SK-N-SH (cell line): ENCODE results near the gene MCF2L. TPM values are rescaled to one million over a fixed set of nuclear protein-coding genes. Genes with fewer than 3 reads are reported as not detected.

Experiments
- CTCF ChIA-PET: fragments of 300-600, 350-600 bp; formaldehyde crosslinking; extraction: SDS; loops from one replicate; lab custom pipeline; 2021; lab: Yijun Ruan, JAX
- POLR2A ChIA-PET: fragments of 350-600 bp; sonication (Branson Sonifier 250); formaldehyde crosslinking; extraction: SDS; loops from one replicate; lab custom pipeline; 2020; ENCODE audit warnings: antibody characterized with exemption, inconsistent platforms; lab: Yijun Ruan, JAX
- DNase-seq: peaks from one replicate; pipeline ENCODE4 v3.0.0; 2012
- H2AFZ ChIP-seq: fragments of 200-600 bp; sonication (generic); 2 replicates; pipeline ENCODE4 v1.8.1; 2016; ENCODE audit warnings: antibody characterized with exemption, mild to moderate bottlenecking, low read depth
- H3F3A ChIP-seq: fragments of 200-600 bp; sonication (generic); replicated peaks from 2 replicates; pipeline ENCODE3; 2016; ENCODE audit warnings: antibody characterized with exemption, mild to moderate bottlenecking; ENCODE audit not compliant: insufficient read depth
- H3K27ac ChIP-seq, 2 experiments: fragments of 200-500 bp in 1 of 2; fragments of 200-600 bp in 1 of 2; sonication (Bioruptor generic) in 1 of 2; sonication (generic), shearing (Covaris generic) in 1 of 2; 2 replicates each; pipeline versions ENCODE4 v1.5.1 to v1.6.1; 2014 to 2016; ENCODE audit warnings: low read depth in 2 of 2, inconsistent platforms in 1 of 2, low read length in 1 of 2, mild to moderate bottlenecking in 1 of 2, mixed read lengths in 1 of 2
- H3K27me3 ChIP-seq: fragments of 200-600 bp; sonication (generic), shearing (Covaris generic); 2 replicates; pipeline ENCODE4 v1.6.1; 2016; ENCODE audit warnings: mixed run types; ENCODE audit not compliant: insufficient read depth
- H3K36me3 ChIP-seq, 2 experiments: fragments of 200-500 bp in 1 of 2; fragments of 200-600 bp in 1 of 2; sonication (Bioruptor generic) in 1 of 2; sonication (generic) in 1 of 2; replicated peaks in 1 of 2; 2 replicates each; pipeline versions ENCODE3 to v1.5.1; 2014 to 2016; ENCODE audit warnings: low read length in 1 of 2, mild to moderate bottlenecking in 1 of 2; ENCODE audit not compliant: insufficient read depth in 2 of 2, control insufficient read depth in 1 of 2
- H3K4me1 ChIP-seq, 2 experiments: fragments of 200-500 bp in 1 of 2; fragments of 200-600 bp in 1 of 2; sonication (Bioruptor generic) in 1 of 2; sonication (generic), shearing (Covaris generic) in 1 of 2; 2 replicates each; pipeline versions ENCODE4 v1.5.1 to v1.6.1; 2014 to 2016; ENCODE audit warnings: low read depth in 1 of 2, low read length in 1 of 2, mixed run types in 1 of 2; ENCODE audit not compliant: insufficient read depth in 2 of 2, control insufficient read depth in 1 of 2
- H3K4me2 ChIP-seq: fragments of 200-600 bp; sonication (generic), shearing (Covaris generic); 2 replicates; pipeline ENCODE4 v1.6.1; 2017; ENCODE audit warnings: mixed run types
- H3K4me3 ChIP-seq, 2 experiments: fragments of 200-500 bp in 1 of 2; fragments of 200-600 bp in 1 of 2; sonication (Bioruptor generic) in 1 of 2; sonication (generic), shearing (Covaris generic) in 1 of 2; 2 replicates each; pipeline versions ENCODE4 v1.5.1 to v1.8.1; 2014 to 2016; ENCODE audit warnings: low read depth in 2 of 2, inconsistent platforms in 1 of 2, low read length in 1 of 2, mild to moderate bottlenecking in 1 of 2, mixed read lengths in 1 of 2, moderate library complexity in 1 of 2
- H3K79me2 ChIP-seq: fragments of 200-600 bp; sonication (generic); 2 replicates; pipeline ENCODE4 v1.8.1; 2017; ENCODE audit warnings: mild to moderate bottlenecking; ENCODE audit not compliant: insufficient read depth
- H3K9ac ChIP-seq: fragments of 200-600 bp; sonication (generic); 2 replicates; pipeline ENCODE4 v1.6.1; 2017; ENCODE audit warnings: mixed run types
- H3K9me2 ChIP-seq: fragments of 200-600 bp; sonication (generic); 2 replicates; pipeline ENCODE4 v1.6.1; 2017; ENCODE audit warnings: mixed run types
- H3K9me3 ChIP-seq: fragments of 200-600 bp; sonication (generic); 2 replicates; pipeline ENCODE4 v1.6.1; 2017; ENCODE audit warnings: mixed run types, mild to moderate bottlenecking, moderate library complexity
- H4K20me1 ChIP-seq: fragments of 200-600 bp; sonication (generic); 2 replicates; pipeline ENCODE4 v1.6.1; 2017; ENCODE audit warnings: mild to moderate bottlenecking, mixed run types; ENCODE audit not compliant: insufficient read depth
- CHD2 ChIP-seq: fragments of 150-350 bp; IDR thresholded peaks from 2 replicates; pipeline ENCODE4 v1.6.1; 2018; ENCODE audit warnings: low read length; ENCODE audit not compliant: partially characterized antibody
- CTCF ChIP-seq: fragments of 200-600 bp; sonication (generic); IDR thresholded peaks from 2 replicates; pipeline ENCODE4 v1.6.1; 2017; ENCODE audit warnings: antibody characterized with exemption, mild to moderate bottlenecking, moderate library complexity
- ELF1 ChIP-seq: IDR thresholded peaks from 2 replicates; pipeline ENCODE4 v1.4.0; 2012
- EP300 ChIP-seq, 2 experiments: IDR thresholded peaks; 2 replicates each; pipeline versions ENCODE4 v1.4.0 to v1.6.1; 2012; ENCODE audit warnings: borderline replicate concordance in 1 of 2, low read depth in 1 of 2, low read length in 1 of 2
- FOXJ3 ChIP-seq: sonication (generic); formaldehyde crosslinking; IDR thresholded peaks from 2 replicates; pipeline ENCODE4 v1.5.1; 2020; ENCODE audit warnings: mild to moderate bottlenecking, missing genetic modification reagents
- MEF2A ChIP-seq: IDR thresholded peaks from 2 replicates; pipeline ENCODE4 v1.4.0; 2012; ENCODE audit warnings: low read depth, borderline replicate concordance
- NFIC ChIP-seq: IDR thresholded peaks from 2 replicates; pipeline ENCODE4 v1.4.0; 2012; ENCODE audit warnings: borderline replicate concordance
- NRF1 ChIP-seq: IDR thresholded peaks from 2 replicates; pipeline ENCODE4 v1.6.1; 2012; ENCODE audit warnings: low read depth, mild to moderate bottlenecking, low read length
- RCOR1 ChIP-seq: fragments of 150-350 bp; IDR thresholded peaks from 2 replicates; pipeline ENCODE4 v1.6.1; 2017; ENCODE audit warnings: antibody characterized with exemption, low read length
- RFX5 ChIP-seq: IDR thresholded peaks from 2 replicates; pipeline ENCODE4 v1.6.1; 2012; ENCODE audit warnings: mild to moderate bottlenecking, improper control_type of control experiment, low read length
- SIN3A ChIP-seq: IDR thresholded peaks from 2 replicates; pipeline ENCODE4 v1.6.1; 2012; ENCODE audit warnings: low read depth, mild to moderate bottlenecking, low read length, moderate library complexity, borderline replicate concordance
- TCF12 ChIP-seq: IDR thresholded peaks from 2 replicates; pipeline ENCODE4 v1.4.0; 2012
- TEAD4 ChIP-seq: IDR thresholded peaks from 2 replicates; pipeline ENCODE4 v1.4.0; 2012; ENCODE audit warnings: mild to moderate bottlenecking, borderline replicate concordance; ENCODE audit not compliant: insufficient read depth
- USF2 ChIP-seq: fragments of 150-350 bp; IDR thresholded peaks from 2 replicates; pipeline ENCODE4 v1.6.1; 2017; ENCODE audit warnings: antibody characterized with exemption, low read length, low read depth, borderline replicate concordance
- YY1 ChIP-seq: IDR thresholded peaks from 2 replicates; pipeline ENCODE4 v1.4.0; 2012; ENCODE audit warnings: low read depth, mild to moderate bottlenecking
- WGBS: methylation state at CpG from one replicate; pipeline ENCODE4 v1.1.6; 2017; ENCODE audit warnings: low lambda C conversion rate; 5-methylcytosine and 5-hydroxymethylcytosine counted together
- polyA plus RNA-seq, 3 experiments: library from polyadenylated mRNA; depleted of rRNA; stranded (reverse); fragments of >200 nt; gene quantifications; 2 replicates each; pipeline ENCODE4 v1.2.3, GENCODE V29; 2012
- TF ChIP-seq, protein P1 (sequence below): fragments of 150-350 bp; IDR thresholded peaks from 2 replicates; pipeline ENCODE4 v1.6.1; 2016; ENCODE audit warnings: mild to moderate bottlenecking, low read depth, low read length

Gene MCF2L
- polyA plus RNA-seq, 1 of the 3 experiments (the other 2 are of a cell fraction): 0.56 TPM

- CTCF ChIA-PET: no interaction called here
- Histone ChIP-seq H3F3A (no peaks in the 10 kb centered on the region), H3K79me2 (no peaks in the 10 kb centered on the region), H4K20me1 (no peaks in the 10 kb centered on the region), H3K4me1 (peaks cover 0 to 24% of the 10 kb centered on the region in 2 experiments; a peak in 1 of 4 replicates), H3K9me2 (no peaks in the 10 kb centered on the region), H3K27ac (no peak overlapping the region), H3K36me3 (no peaks in the 10 kb centered on the region), H3K4me2 (no peak overlapping the region), H3K4me3 (no peak overlapping the region), H3K9me3 (no peaks in the 10 kb centered on the region), H3K27me3 (no peaks in the 10 kb centered on the region), H3K9ac (no peak overlapping the region), H2AFZ (no peak overlapping the region)
- TF ChIP-seq NFIC (no peak), NRF1 (no peak), USF2 (no peak)
- DNase-seq: no peak
- 67% methylated on average over 10 of the region's 16 CpGs for WGBS
- POLR2A ChIA-PET: no interaction called here
Measured at GRCh38 chr13:113119166-113119821, 150.3 kb downstream of the MCF2L start.

- Histone ChIP-seq H3K4me3 (no peak overlapping the region), H3K4me2 (no peak overlapping the region), H3K4me1 (peaks cover 0 to 24% of the 10 kb centered on the region in 2 experiments; a peak in 1 of 4 replicates), H2AFZ (no peak overlapping the region), H3K27ac (no peak overlapping the region), H3K9ac (no peak overlapping the region), H3K9me3 (no peaks in the 10 kb centered on the region), H3K9me2 (no peaks in the 10 kb centered on the region), H4K20me1 (no peaks in the 10 kb centered on the region), H3K79me2 (no peaks in the 10 kb centered on the region), H3F3A (no peaks in the 10 kb centered on the region), H3K36me3 (no peaks in the 10 kb centered on the region), H3K27me3 (no peaks in the 10 kb centered on the region)
- no peak for DNase-seq
- TF ChIP-seq FOXJ3 (CRISPR knock-in tag) (no peak), USF2 (no peak), TCF12 (no peak), RCOR1 (no peak), YY1 (no peak), CHD2 (no peak), NFIC (no peak), ELF1 (no peak), SIN3A (no peak), TEAD4 (no peak), RFX5 (no peak), CTCF (no peak), EP300 (IDR thresholded peaks at IDR 0.05; ENCODE audit: borderline replicate concordance in 1 of 2, low read depth in 1 of 2, low read length in 1 of 2) (no peak), MEF2A (no peak)
- TF ChIP-seq, protein P1, sequence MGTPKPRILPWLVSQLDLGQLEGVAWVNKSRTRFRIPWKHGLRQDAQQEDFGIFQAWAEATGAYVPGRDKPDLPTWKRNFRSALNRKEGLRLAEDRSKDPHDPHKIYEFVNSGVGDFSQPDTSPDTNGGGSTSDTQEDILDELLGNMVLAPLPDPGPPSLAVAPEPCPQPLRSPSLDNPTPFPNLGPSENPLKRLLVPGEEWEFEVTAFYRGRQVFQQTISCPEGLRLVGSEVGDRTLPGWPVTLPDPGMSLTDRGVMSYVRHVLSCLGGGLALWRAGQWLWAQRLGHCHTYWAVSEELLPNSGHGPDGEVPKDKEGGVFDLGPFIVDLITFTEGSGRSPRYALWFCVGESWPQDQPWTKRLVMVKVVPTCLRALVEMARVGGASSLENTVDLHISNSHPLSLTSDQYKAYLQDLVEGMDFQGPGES: no peak
- 82% methylated on average over 7 of the region's 7 CpGs for WGBS
- ChIA-PET POLR2A (no interaction called here), CTCF (no interaction called here)
Measured at GRCh38 chr13:113119822-113120189, 150.8 kb downstream of the MCF2L start.
